Memory B cell (primary cell): Measurements from ENCODE around the gene MAD1L1.

Experiments
- ATAC-seq: fragments of 150-1000 bp; cut with Tn5 transposase; 2 replicates; pipeline ENCODE4 v1.10.0; 2021; ENCODE audit warnings: low read depth, mild to moderate bottlenecking, moderate library complexity
- DNase-seq, 2 donors: peaks; one replicate each; pipeline ENCODE4 v3.0.0; 2022; ENCODE audit warnings: low spot score in 2 of 2
- H3K27ac Mint-ChIP-seq: one replicate; pipeline ENCODE4 v1.8.0; 2022; ENCODE audit warnings: mild to moderate bottlenecking, moderate library complexity, mixed read lengths
- H3K27me3 Mint-ChIP-seq: one replicate; pipeline ENCODE4 v1.8.0; 2022; ENCODE audit warnings: mixed read lengths
- H3K36me3 Mint-ChIP-seq: one replicate; pipeline ENCODE4 v1.8.0; 2022; ENCODE audit warnings: mild to moderate bottlenecking, mixed read lengths
- H3K4me1 Mint-ChIP-seq: one replicate; pipeline ENCODE4 v1.8.0; 2022; ENCODE audit warnings: mixed read lengths
- H3K4me3 Mint-ChIP-seq: one replicate; pipeline ENCODE4 v1.8.0; 2022; ENCODE audit warnings: mild to moderate bottlenecking, moderate library complexity, mixed read lengths
- H3K9me3 Mint-ChIP-seq: one replicate; pipeline ENCODE4 v1.8.0; 2022; ENCODE audit warnings: mixed read lengths

MAD1L1 gene

GRCh38 chr7:1942941-1943289, 289.8 kb downstream of the MAD1L1 start:
- peaks cover 27% of the 10 kb centered on the region for H3K4me1 Mint-ChIP-seq
- H3K27ac Mint-ChIP-seq, result no peak overlapping the region
- DNase-seq (no peak), ATAC-seq (no peak)
- no peaks in the 10 kb centered on the region for H3K9me3 Mint-ChIP-seq
- H3K27me3 Mint-ChIP-seq, result no peaks in the 10 kb centered on the region
- no peak overlapping the region for H3K4me3 Mint-ChIP-seq
- H3K36me3 Mint-ChIP-seq, result peaks cover 4% of the 10 kb centered on the region

GRCh38 chr7:1942243-1942940, 290.4 kb downstream of the MAD1L1 start:
- DNase-seq (no peak), ATAC-seq (no peak)
- H3K36me3 Mint-ChIP-seq, result peaks cover 4% of the 10 kb centered on the region
- no peak overlapping the region for H3K27ac Mint-ChIP-seq
- peak overlapping the region; percentile 62 for H3K4me3 Mint-ChIP-seq
- H3K27me3 Mint-ChIP-seq, result no peaks in the 10 kb centered on the region
- H3K9me3 Mint-ChIP-seq, result no peaks in the 10 kb centered on the region
- peaks cover 27% of the 10 kb centered on the region for H3K4me1 Mint-ChIP-seq

GRCh38 chr7:1941464-1942242, 291.1 kb downstream of the MAD1L1 start:
- DNase-seq, result no peak
- peaks cover 2% of the 10 kb centered on the region for H3K36me3 Mint-ChIP-seq
- H3K4me1 Mint-ChIP-seq, result peaks cover 27% of the 10 kb centered on the region
- H3K27me3 Mint-ChIP-seq, result no peaks in the 10 kb centered on the region
- no peak for ATAC-seq
- H3K4me3 Mint-ChIP-seq, result peak overlapping the region; percentile 62
- H3K9me3 Mint-ChIP-seq, result no peaks in the 10 kb centered on the region
- no peak overlapping the region for H3K27ac Mint-ChIP-seq

GRCh38 chr7:1940863-1941262, 291.9 kb downstream of the MAD1L1 start:
- ATAC-seq, result no peak
- peaks cover 27% of the 10 kb centered on the region for H3K4me1 Mint-ChIP-seq

GRCh38 chr7:1940402-1940786, 292.4 kb downstream of the MAD1L1 start:
- Mint-ChIP-seq H3K4me3 (peak overlapping the region; percentile 94), H3K27ac (peak overlapping the region; percentile 90), H3K36me3 (peaks cover 2% of the 10 kb centered on the region), H3K9me3 (no peaks in the 10 kb centered on the region), H3K27me3 (no peaks in the 10 kb centered on the region), H3K4me1 (peaks cover 29% of the 10 kb centered on the region)
- ATAC-seq (peak; percentile 98), DNase-seq (peak; percentile 75 to 79)

More at GRCh38 chr7:1940863-1941262, 291.9 kb downstream of the MAD1L1 start:
- no peaks in the 10 kb centered on the region for H3K27me3 Mint-ChIP-seq
- H3K9me3 Mint-ChIP-seq, result no peaks in the 10 kb centered on the region
- H3K36me3 Mint-ChIP-seq, result peaks cover 2% of the 10 kb centered on the region
- no peak for DNase-seq
- H3K4me3 Mint-ChIP-seq, result peak overlapping the region; percentile 94
- H3K27ac Mint-ChIP-seq, result peak overlapping the region; percentile 90

GRCh38 chr7:1939434-1940401, 293.0 kb downstream of the MAD1L1 start:
- Mint-ChIP-seq H3K4me1 (peaks cover 31% of the 10 kb centered on the region), H3K36me3 (peaks cover 4% of the 10 kb centered on the region), H3K27me3 (no peaks in the 10 kb centered on the region), H3K27ac (peak overlapping the region; percentile 90), H3K9me3 (no peaks in the 10 kb centered on the region), H3K4me3 (peak overlapping the region; percentile 94)
- DNase-seq (peak; percentile 21 to 61), ATAC-seq (peak; percentile 28)

- DNase-seq, result peak in 1 of 2 donors; percentile 41
- Mint-ChIP-seq H3K27ac (peak overlapping the region; percentile 90), H3K4me3 (peak overlapping the region; percentile 94), H3K9me3 (no peaks in the 10 kb centered on the region), H3K36me3 (peaks cover 10% of the 10 kb centered on the region), H3K4me1 (peaks cover 35% of the 10 kb centered on the region), H3K27me3 (no peaks in the 10 kb centered on the region)
- no peak for ATAC-seq
Measured at GRCh38 chr7:1938788-1939433, 293.8 kb downstream of the MAD1L1 start.

- Mint-ChIP-seq H3K36me3 (peaks cover 16% of the 10 kb centered on the region), H3K27ac (no peak overlapping the region), H3K9me3 (no peaks in the 10 kb centered on the region), H3K4me1 (peaks cover 38% of the 10 kb centered on the region), H3K4me3 (peak overlapping the region; percentile 17), H3K27me3 (no peaks in the 10 kb centered on the region)
- no peak for ATAC-seq
- no peak for DNase-seq
Measured at GRCh38 chr7:1937252-1937605, 295.5 kb downstream of the MAD1L1 start.

GRCh38 chr7:1936531-1937251, 296.1 kb downstream of the MAD1L1 start:
- no peaks in the 10 kb centered on the region for H3K27me3 Mint-ChIP-seq
- peaks cover 36% of the 10 kb centered on the region for H3K4me1 Mint-ChIP-seq
- no peak for DNase-seq
- H3K9me3 Mint-ChIP-seq, result no peaks in the 10 kb centered on the region
- ATAC-seq, result no peak
- peaks cover 16% of the 10 kb centered on the region for H3K36me3 Mint-ChIP-seq
- H3K4me3 Mint-ChIP-seq, result peak overlapping the region; percentile 17
- no peak overlapping the region for H3K27ac Mint-ChIP-seq

GRCh38 chr7:1936006-1936310, 296.8 kb downstream of the MAD1L1 start:
- no peak overlapping the region for H3K27ac Mint-ChIP-seq
- no peak for ATAC-seq

GRCh38 chr7:1935176-1936005, 297.4 kb downstream of the MAD1L1 start:
- Mint-ChIP-seq H3K27ac (no peak overlapping the region), H3K4me3 (no peak overlapping the region), H3K4me1 (peaks cover 30% of the 10 kb centered on the region), H3K36me3 (peaks cover 16% of the 10 kb centered on the region), H3K9me3 (no peaks in the 10 kb centered on the region), H3K27me3 (no peaks in the 10 kb centered on the region)
- DNase-seq (no peak), ATAC-seq (no peak)

More at GRCh38 chr7:1936006-1936310, 296.8 kb downstream of the MAD1L1 start:
- no peak for DNase-seq
- Mint-ChIP-seq H3K4me1 (peaks cover 35% of the 10 kb centered on the region), H3K4me3 (no peak overlapping the region), H3K27me3 (no peaks in the 10 kb centered on the region), H3K9me3 (no peaks in the 10 kb centered on the region), H3K36me3 (peaks cover 16% of the 10 kb centered on the region)

GRCh38 chr7:1934756-1935155, 298.0 kb downstream of the MAD1L1 start:
- Mint-ChIP-seq H3K4me1 (peaks cover 28% of the 10 kb centered on the region), H3K36me3 (peaks cover 16% of the 10 kb centered on the region), H3K27me3 (no peaks in the 10 kb centered on the region), H3K27ac (no peak overlapping the region), H3K9me3 (no peaks in the 10 kb centered on the region), H3K4me3 (no peak overlapping the region)
- DNase-seq (no peak), ATAC-seq (no peak)
